IPS-20b (cell line): ENCODE measurements around the gene CSNK1A1L.

Source experiments
- H3K27ac ChIP-seq: one replicate; pipeline ENCODE4 v1.5.1; 2013; ENCODE audit warnings: low read length
- H3K27me3 ChIP-seq: 2 replicates; pipeline ENCODE4 v1.6.1; 2013; ENCODE audit warnings: mild to moderate bottlenecking, low read length, inconsistent platforms; ENCODE audit not compliant: insufficient read depth
- H3K36me3 ChIP-seq: 2 replicates; pipeline ENCODE4 v1.6.1; 2013; ENCODE audit warnings: low read depth, mild to moderate bottlenecking, inconsistent platforms, low read length, moderate library complexity; ENCODE audit not compliant: insufficient read depth
- H3K4me1 ChIP-seq: 2 replicates; pipeline ENCODE4 v1.6.1; 2013; ENCODE audit warnings: mild to moderate bottlenecking, control low read depth, inconsistent platforms, low read length, moderate library complexity; ENCODE audit not compliant: insufficient read depth
- H3K4me3 ChIP-seq: 2 replicates; pipeline ENCODE4 v1.5.1; 2013; ENCODE audit warnings: mild to moderate bottlenecking, low read length, inconsistent platforms
- H3K9ac ChIP-seq: 2 replicates; pipeline ENCODE4 v1.6.1; 2013; ENCODE audit warnings: low read depth, mild to moderate bottlenecking, inconsistent platforms, low read length, moderate library complexity
- H3K9me3 ChIP-seq: 2 replicates; pipeline ENCODE4 v1.6.1; 2013; ENCODE audit warnings: mild to moderate bottlenecking, low read depth, low read length, inconsistent platforms; ENCODE audit not compliant: insufficient read depth

Gene CSNK1A1L

GRCh38 chr13:37134411-37135041 is 29.1 kb upstream of the CSNK1A1L start:
- Histone ChIP-seq H3K9me3 (no peaks in the 10 kb centered on the region), H3K4me3 (no peak overlapping the region), H3K27ac (no peak overlapping the region), H3K36me3 (no peaks in the 10 kb centered on the region), H3K9ac (no peak overlapping the region), H3K27me3 (no peaks in the 10 kb centered on the region), H3K4me1 (no peaks in the 10 kb centered on the region)

- Histone ChIP-seq H3K9me3 (no peaks in the 10 kb centered on the region), H3K4me3 (no peak overlapping the region), H3K27me3 (no peaks in the 10 kb centered on the region), H3K9ac (no peak overlapping the region), H3K4me1 (no peaks in the 10 kb centered on the region), H3K27ac (no peak overlapping the region), H3K36me3 (no peaks in the 10 kb centered on the region)
Measured at GRCh38 chr13:37132211-37132610, 26.7 kb upstream of the CSNK1A1L start.

- H3K27ac ChIP-seq, result no peak overlapping the region
- H3K9me3 ChIP-seq, result no peaks in the 10 kb centered on the region
- H3K36me3 ChIP-seq, result no peaks in the 10 kb centered on the region
- no peak overlapping the region for H3K9ac ChIP-seq
- no peaks in the 10 kb centered on the region for H3K27me3 ChIP-seq
- no peaks in the 10 kb centered on the region for H3K4me1 ChIP-seq
- no peak overlapping the region for H3K4me3 ChIP-seq
Measured at GRCh38 chr13:37131092-37131491, 25.6 kb upstream of the CSNK1A1L start.

- Histone ChIP-seq H3K27ac (no peak overlapping the region), H3K9me3 (no peaks in the 10 kb centered on the region), H3K27me3 (no peaks in the 10 kb centered on the region), H3K4me1 (no peaks in the 10 kb centered on the region), H3K4me3 (no peak overlapping the region), H3K36me3 (no peaks in the 10 kb centered on the region), H3K9ac (no peak overlapping the region)
Measured at GRCh38 chr13:37129866-37130265, 24.4 kb upstream of the CSNK1A1L start.

GRCh38 chr13:37127691-37128241 is 22.3 kb upstream of the CSNK1A1L start:
- no peaks in the 10 kb centered on the region for H3K9me3 ChIP-seq
- H3K27ac ChIP-seq, result no peak overlapping the region
- no peak overlapping the region for H3K9ac ChIP-seq
- no peak overlapping the region for H3K4me3 ChIP-seq
- H3K4me1 ChIP-seq, result no peaks in the 10 kb centered on the region
- no peaks in the 10 kb centered on the region for H3K36me3 ChIP-seq
- no peaks in the 10 kb centered on the region for H3K27me3 ChIP-seq

GRCh38 chr13:37123337-37123736 is 17.9 kb upstream of the CSNK1A1L start:
- Histone ChIP-seq H3K4me3 (no peak overlapping the region), H3K27ac (no peak overlapping the region), H3K9me3 (no peaks in the 10 kb centered on the region), H3K9ac (no peak overlapping the region), H3K27me3 (no peaks in the 10 kb centered on the region), H3K4me1 (no peaks in the 10 kb centered on the region), H3K36me3 (no peaks in the 10 kb centered on the region)

- Histone ChIP-seq H3K27ac (no peak overlapping the region), H3K9ac (no peak overlapping the region), H3K4me1 (no peaks in the 10 kb centered on the region), H3K27me3 (no peaks in the 10 kb centered on the region), H3K4me3 (no peak overlapping the region), H3K9me3 (no peaks in the 10 kb centered on the region), H3K36me3 (no peaks in the 10 kb centered on the region)
Measured at GRCh38 chr13:37118016-37118415, 12.6 kb upstream of the CSNK1A1L start.

GRCh38 chr13:37114250-37114649 is 8.8 kb upstream of the CSNK1A1L start:
- Histone ChIP-seq H3K9ac (no peak overlapping the region), H3K27me3 (no peaks in the 10 kb centered on the region), H3K4me1 (no peaks in the 10 kb centered on the region), H3K27ac (no peak overlapping the region), H3K9me3 (no peaks in the 10 kb centered on the region), H3K36me3 (no peaks in the 10 kb centered on the region), H3K4me3 (no peak overlapping the region)

GRCh38 chr13:37113534-37113933 is 8.1 kb upstream of the CSNK1A1L start:
- H3K4me1 ChIP-seq, result no peaks in the 10 kb centered on the region
- H3K27ac ChIP-seq, result no peak overlapping the region
- H3K27me3 ChIP-seq, result no peaks in the 10 kb centered on the region
- H3K9ac ChIP-seq, result no peak overlapping the region
- H3K9me3 ChIP-seq, result no peaks in the 10 kb centered on the region
- H3K36me3 ChIP-seq, result no peaks in the 10 kb centered on the region
- H3K4me3 ChIP-seq, result no peak overlapping the region

GRCh38 chr13:37109051-37109678 is 3.7 kb upstream of the CSNK1A1L start:
- no peak overlapping the region for H3K27ac ChIP-seq
- H3K9me3 ChIP-seq, result no peaks in the 10 kb centered on the region
- H3K4me3 ChIP-seq, result no peak overlapping the region
- peaks cover 10% of the 10 kb centered on the region; the same call in 1 of the 2 replicates for H3K4me1 ChIP-seq
- no peaks in the 10 kb centered on the region for H3K27me3 ChIP-seq
- no peak overlapping the region for H3K9ac ChIP-seq
- H3K36me3 ChIP-seq, result no peaks in the 10 kb centered on the region

- Histone ChIP-seq H3K27ac (no peak overlapping the region), H3K4me3 (no peak overlapping the region), H3K4me1 (peaks cover 10% of the 10 kb centered on the region; the same call in 1 of the 2 replicates), H3K9ac (no peak overlapping the region), H3K27me3 (no peaks in the 10 kb centered on the region), H3K36me3 (no peaks in the 10 kb centered on the region), H3K9me3 (no peaks in the 10 kb centered on the region)
Measured at GRCh38 chr13:37107868-37108267, 2.4 kb upstream of the CSNK1A1L start.

GRCh38 chr13:37107456-37107855 is 2.0 kb upstream of the CSNK1A1L start:
- no peak overlapping the region for H3K9ac ChIP-seq
- no peaks in the 10 kb centered on the region for H3K27me3 ChIP-seq
- H3K4me3 ChIP-seq, result no peak overlapping the region
- peaks cover 13% of the 10 kb centered on the region; the same call in 1 of the 2 replicates for H3K4me1 ChIP-seq
- H3K9me3 ChIP-seq, result no peaks in the 10 kb centered on the region
- H3K36me3 ChIP-seq, result no peaks in the 10 kb centered on the region
- no peak overlapping the region for H3K27ac ChIP-seq
